Activated CD8-positive, alpha-beta memory T cell treated with anti-CD3 and anti-CD28 coated beads, Interleukin-2, amount 50 U/mL, for 48 hours (primary cell): ENCODE measurements around the gene CFAP300.
A peak's percentile ranks its signal among the peaks of the same experiment; 100 is the strongest.

Source experiments
- DNase-seq: peaks from one replicate; pipeline ENCODE4 v3.0.0-alpha.2; 2020

CFAP300 gene

GRCh38 chr11:102079625-102080024 is 32.4 kb downstream of the CFAP300 start:
- no peak for DNase-seq

DNA sequence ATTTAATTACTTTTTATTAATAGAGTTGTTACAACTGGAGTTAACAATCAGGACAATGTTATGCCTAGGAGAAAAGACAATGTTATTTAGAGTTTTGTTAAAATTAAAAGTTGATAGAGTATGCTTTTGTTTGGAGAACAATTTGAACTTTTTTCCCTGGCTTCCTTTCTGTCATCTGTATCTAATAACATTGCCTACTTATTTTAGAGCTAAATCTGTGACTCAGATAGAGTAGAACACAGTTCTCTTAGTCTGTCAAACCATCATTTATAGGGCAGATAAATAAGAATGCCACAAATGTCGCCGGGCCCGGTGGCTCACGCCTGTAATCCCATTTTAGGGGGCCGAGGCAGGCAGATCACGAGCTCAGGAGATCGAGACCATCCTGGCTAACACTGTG is 34.1 kb downstream of the CFAP300 start:
- no peak for DNase-seq

GRCh38 chr11:102085864-102086551 is 38.8 kb downstream of the CFAP300 start:
- no peak for DNase-seq

- DNase-seq: no peak
These were observed 49.9 kb downstream of the CFAP300 start for GRCh38 chr11:102097186-102097585.

DNA sequence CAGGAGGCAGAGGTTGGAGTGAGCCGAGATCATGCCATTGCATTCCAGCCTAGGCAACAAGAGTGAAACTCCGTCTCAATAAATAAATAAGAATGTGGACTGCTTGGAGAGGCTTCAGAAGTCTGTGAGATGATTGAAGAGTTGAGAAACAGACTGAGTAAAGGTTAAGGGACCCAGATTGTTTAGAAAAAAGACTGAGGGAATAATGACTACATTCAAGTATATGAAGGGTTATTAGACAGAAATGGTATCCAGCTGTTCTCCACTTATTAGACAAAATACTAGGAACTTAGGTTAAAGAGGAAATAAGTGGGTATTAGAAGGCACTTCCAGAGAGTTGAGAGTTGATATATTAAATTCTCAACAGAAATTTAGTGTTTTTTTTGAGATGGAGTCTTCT is 52.5 kb downstream of the CFAP300 start:
- DNase-seq: no peak

GRCh38 chr11:102108734-102109440 is 61.6 kb downstream of the CFAP300 start:
- DNase-seq: no peak

GRCh38 chr11:102109896-102110760 is 62.9 kb downstream of the CFAP300 start, which contains the start of gene YAP1:
TSS of gene YAP1 (plus strand) at chr11:102110447. CDS start at chr11:102110849, 402 bp downstream.
- peak; percentile 82 for DNase-seq

DNA sequence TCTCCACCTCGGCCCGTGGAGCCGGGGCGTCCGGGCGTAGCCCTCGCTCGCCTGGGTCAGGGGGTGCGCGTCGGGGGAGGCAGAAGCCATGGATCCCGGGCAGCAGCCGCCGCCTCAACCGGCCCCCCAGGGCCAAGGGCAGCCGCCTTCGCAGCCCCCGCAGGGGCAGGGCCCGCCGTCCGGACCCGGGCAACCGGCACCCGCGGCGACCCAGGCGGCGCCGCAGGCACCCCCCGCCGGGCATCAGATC is 63.4 kb downstream of the CFAP300 start:
- DNase-seq: peak; percentile 56

DNA sequence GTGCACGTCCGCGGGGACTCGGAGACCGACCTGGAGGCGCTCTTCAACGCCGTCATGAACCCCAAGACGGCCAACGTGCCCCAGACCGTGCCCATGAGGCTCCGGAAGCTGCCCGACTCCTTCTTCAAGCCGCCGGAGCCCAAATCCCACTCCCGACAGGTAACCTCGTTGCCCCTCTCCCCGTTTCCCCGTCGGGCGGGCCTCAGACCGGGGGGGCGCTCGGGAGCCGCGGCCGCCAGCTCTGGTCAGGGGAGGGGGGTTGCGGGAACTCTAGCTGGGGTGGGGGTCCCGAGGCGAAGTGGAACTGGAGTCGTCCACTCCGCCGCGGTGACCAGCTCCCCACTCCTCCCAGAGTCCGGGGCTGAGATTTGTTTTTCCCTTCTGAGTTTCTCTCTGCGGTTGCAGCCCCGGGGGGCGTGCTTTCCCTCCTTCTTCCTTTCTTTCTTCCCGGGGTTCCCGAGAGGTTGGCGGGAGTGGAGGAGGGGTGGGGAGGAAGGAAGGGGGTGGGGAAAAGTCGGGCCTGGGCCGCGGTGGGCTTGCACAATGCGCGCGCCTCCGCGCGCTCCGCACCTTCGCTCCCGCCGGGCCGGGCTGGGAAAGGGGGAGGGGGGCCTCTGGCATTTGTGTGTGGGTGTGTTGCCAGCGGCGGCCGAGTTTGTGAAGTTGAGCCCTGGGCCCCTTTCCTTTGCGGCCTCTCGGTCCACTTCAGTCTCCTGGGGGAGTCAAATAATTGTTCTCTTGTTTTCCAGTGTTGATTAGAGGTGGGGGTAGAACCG is 64.0 kb downstream of the CFAP300 start:
- DNase-seq: no peak

- no peak for DNase-seq
These were observed 64.7 kb downstream of the CFAP300 start for GRCh38 chr11:102111787-102112508.

DNA sequence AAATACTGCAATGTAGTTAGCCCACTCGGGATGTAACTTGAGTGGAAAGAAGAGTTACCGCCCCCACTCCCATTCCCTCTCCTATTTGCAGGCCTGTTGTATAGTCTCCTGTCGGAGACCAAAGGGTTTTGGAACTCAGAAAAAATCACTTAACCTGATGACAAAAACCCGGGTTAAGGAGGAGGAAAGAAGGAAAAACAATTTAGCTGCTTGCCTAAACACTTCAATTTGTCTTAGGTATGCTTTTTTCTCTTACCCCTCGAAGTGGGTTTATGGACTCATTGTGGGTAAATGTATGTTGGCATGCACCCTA is 65.2 kb downstream of the CFAP300 start:
- no peak for DNase-seq

- DNase-seq: no peak
These were observed 66.8 kb downstream of the CFAP300 start for GRCh38 chr11:102114032-102114431.

DNA sequence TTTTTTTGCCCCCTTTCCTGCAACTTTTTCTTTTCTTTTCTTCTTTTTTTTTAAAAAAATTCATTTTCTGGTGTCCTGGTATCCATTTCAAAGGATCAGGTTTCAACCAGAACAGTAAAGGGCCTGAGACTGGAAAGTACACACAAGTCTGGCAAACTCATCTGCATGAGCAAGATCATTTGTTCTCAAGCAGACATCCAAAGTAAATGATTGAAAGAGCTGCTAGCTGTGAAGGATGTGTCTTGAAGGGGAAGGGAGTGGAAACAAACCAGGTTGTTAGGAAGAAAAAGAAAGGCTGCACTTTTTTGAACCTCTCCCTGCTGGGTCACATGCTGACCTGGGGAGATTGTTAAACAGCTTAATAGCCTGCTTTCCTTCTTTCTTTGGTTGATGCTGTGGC is 68.3 kb downstream of the CFAP300 start:
- DNase-seq: no peak

GRCh38 chr11:102116453-102117205 is 69.4 kb downstream of the CFAP300 start:
- DNase-seq: no peak

- no peak for DNase-seq
These were observed 70.4 kb downstream of the CFAP300 start for GRCh38 chr11:102117472-102118113.

GRCh38 chr11:102118937-102119336 is 71.7 kb downstream of the CFAP300 start:
- no peak for DNase-seq

- DNase-seq: no peak
These were observed 72.8 kb downstream of the CFAP300 start for GRCh38 chr11:102119997-102120396.

- no peak for DNase-seq
These were observed 73.3 kb downstream of the CFAP300 start for GRCh38 chr11:102120437-102120973.

GRCh38 chr11:102121329-102121728 is 74.1 kb downstream of the CFAP300 start:
- DNase-seq: no peak
